ENCODE results near the gene ZIC5.

GRCh38 chr13:99977912-99978798 lies 6.6 kb upstream of the ZIC5 start:
- no peak for TF ChIP-seq CTCF (IDR thresholded peaks at IDR 0.05; ENCODE audit: insufficient read depth, low read depth, low read length)
- TF ChIP-seq EZH2 (IDR thresholded peaks at IDR 0.05; ENCODE audit: insufficient read depth, low read length): no peak
